PC-3 (cell line): ENCODE results near the gene SAE1. TPM values are rescaled to one million over a fixed set of nuclear protein-coding genes. Genes with fewer than 3 reads are reported as not detected.
A peak's percentile ranks its signal among the peaks of the same experiment; 100 is the strongest.

Source experiments
- ATAC-seq: fragments of 200-7000 bp; cut with Tn5 transposase; 2 replicates; pipeline ENCODE4 v1.9.1; 2020; ENCODE audit warnings: mild to moderate bottlenecking, moderate library complexity
- BruUV-seq: library from RNA; stranded (reverse); fragments of 400-500 nt; replicated peaks from 2 replicates; lab custom pipeline; 2021; lab: Mats Ljungman, UMichigan
- CTCF ChIA-PET: fragments of 300-600 bp; sonication (Branson Sonifier 250); formaldehyde crosslinking; loops from one replicate; lab custom pipeline; 2022; ENCODE audit warnings: antibody characterized with exemption; lab: Charles Lee
- POLR2A ChIA-PET: fragments of 300-600 bp; sonication (Branson Sonifier 250); formaldehyde crosslinking; loops from one replicate; lab custom pipeline; 2022; ENCODE audit warnings: antibody characterized with exemption; ENCODE audit not compliant: unreplicated experiment; lab: Charles Lee
- DNase-seq: peaks from one replicate; pipeline ENCODE4 v3.0.0-alpha.2; 2015
- H2AFZ ChIP-seq: fragments of 300-600 bp; sonication (generic); 2 replicates; pipeline ENCODE4 v1.6.0; 2016; ENCODE audit warnings: antibody characterized with exemption, low read length
- H3F3A ChIP-seq: fragments of 300-600 bp; sonication (generic); one replicate; pipeline ENCODE4 v1.6.0; 2017; ENCODE audit warnings: antibody characterized with exemption, low read length, control low read depth, mild to moderate bottlenecking; ENCODE audit not compliant: unreplicated experiment
- H3K27ac ChIP-seq: fragments of 300-600 bp; sonication (generic); 2 replicates; pipeline ENCODE4 v1.5.1; 2016; ENCODE audit warnings: mild to moderate bottlenecking, low read length
- H3K27me3 ChIP-seq: fragments of 300-600 bp; sonication (generic); 2 replicates; pipeline ENCODE4 v1.6.1; 2016; ENCODE audit warnings: low read length, mixed read lengths
- H3K36me3 ChIP-seq: fragments of 300-600 bp; sonication (generic); 2 replicates; pipeline ENCODE4 v1.6.1; 2016; ENCODE audit warnings: low read depth, mixed run types, low read length, mixed read lengths
- H3K4me1 ChIP-seq: fragments of 300-600 bp; sonication (generic); 2 replicates; pipeline ENCODE4 v1.5.1; 2016; ENCODE audit warnings: low read length; ENCODE audit not compliant: insufficient read depth
- H3K4me2 ChIP-seq: fragments of 300-600 bp; sonication (generic); 2 replicates; pipeline ENCODE4 v1.6.0; 2016; ENCODE audit warnings: low read length
- H3K4me3 ChIP-seq: fragments of 300-600 bp; sonication (generic); 2 replicates; pipeline ENCODE4 v1.5.1; 2016; ENCODE audit warnings: mild to moderate bottlenecking, low read length, mixed read lengths
- H3K79me2 ChIP-seq: fragments of 300-600 bp; sonication (generic); 2 replicates; pipeline ENCODE4 v1.6.1; 2017; ENCODE audit warnings: low read length, mixed read lengths
- H3K9ac ChIP-seq: fragments of 300-600 bp; sonication (generic); 2 replicates; pipeline ENCODE4 v1.6.0; 2016; ENCODE audit warnings: mild to moderate bottlenecking, low read length
- H3K9me2 ChIP-seq: fragments of 300-600 bp; sonication (generic); replicated peaks from 2 replicates; pipeline ENCODE4 v1.6.1; 2016; ENCODE audit warnings: mixed run types, low read length, mixed read lengths
- H3K9me3 ChIP-seq: fragments of 300-600 bp; sonication (generic); 2 replicates; pipeline ENCODE4 v1.6.1; 2016; ENCODE audit warnings: low read length, mixed read lengths
- H4K20me1 ChIP-seq: fragments of 300-600 bp; sonication (generic); 2 replicates; pipeline ENCODE4 v1.6.1; 2016; ENCODE audit warnings: low read length, mixed read lengths
- CTCF ChIP-seq: fragments of 300-600 bp; sonication (generic); conservative IDR thresholded peaks from 2 replicates; pipeline ENCODE4 v1.5.1; 2017; ENCODE audit warnings: antibody characterized with exemption, low read depth, mild to moderate bottlenecking, low read length
- EZH2 ChIP-seq: fragments of 300-600 bp; sonication (generic); IDR thresholded peaks from one replicate; pipeline ENCODE4 v1.6.1; 2017; ENCODE audit warnings: antibody characterized with exemption, mild to moderate bottlenecking, low read length; ENCODE audit not compliant: unreplicated experiment
- EZH2phosphoT487 ChIP-seq: fragments of 300-600 bp; sonication (generic); IDR thresholded peaks from 2 replicates; pipeline ENCODE4 v1.6.1; 2018; ENCODE audit warnings: mild to moderate bottlenecking, antibody characterized with exemption, low read length, borderline replicate concordance
- intact Hi-C: fragments of 100-400 bp; cut with micrococcal nuclease; formaldehyde crosslinking; loops from 2 replicates; pipeline ENCODE4 v1.9.0; 2023
- total RNA-seq: library from RNA; depleted of rRNA; stranded (reverse); fragments of >200 nt; gene quantifications from 2 replicates; pipeline ENCODE4 v1.2.3, GENCODE V29; 2014

SAE1 gene
- total RNA-seq, 1 experiment from 2014 or later = 99.7 TPM

GRCh38 chr19:47094557-47095475 lies 35.8 kb upstream of the SAE1 start:
- no peaks in the 10 kb centered on the region for H3K9me3 ChIP-seq
- H3K9ac ChIP-seq = no peak overlapping the region
- no peaks in the 10 kb centered on the region for H4K20me1 ChIP-seq
- CTCF ChIA-PET = no interaction called here
- H3K36me3 ChIP-seq = peaks cover 16% of the 10 kb centered on the region; the same call in 1 of the 2 replicates
- peaks cover 8% of the 10 kb centered on the region for H3F3A ChIP-seq
- ATAC-seq (no peak), DNase-seq (no peak)
- intact Hi-C loops = no loop called here
- H3K4me2 ChIP-seq = no peak overlapping the region
- no peak overlapping the region for H3K4me3 ChIP-seq
- TF ChIP-seq CTCF (no peak), EZH2 (no peak), EZH2phosphoT487 (no peak)
- no peaks in the 10 kb centered on the region for H3K9me2 ChIP-seq
- H3K27me3 ChIP-seq = no peaks in the 10 kb centered on the region
- H2AFZ ChIP-seq = no peak overlapping the region
- peaks cover 68% of the 10 kb centered on the region for H3K79me2 ChIP-seq
- peak overlapping the region; percentile 83; the same call in 1 of the 2 replicates for H3K27ac ChIP-seq
- H3K4me1 ChIP-seq = peaks cover 28% of the 10 kb centered on the region
- POLR2A ChIA-PET = no interaction called here
- BruUV-seq = no TSS peak

GRCh38 chr19:47095476-47096099 lies 35.0 kb upstream of the SAE1 start:
- peaks cover 8% of the 10 kb centered on the region for H3F3A ChIP-seq
- no peaks in the 10 kb centered on the region for H4K20me1 ChIP-seq
- H3K36me3 ChIP-seq = peaks cover 16% of the 10 kb centered on the region; the same call in 1 of the 2 replicates
- H3K27ac ChIP-seq = peak overlapping the region; percentile 83
- POLR2A ChIA-PET = no interaction called here
- H3K4me2 ChIP-seq = peak overlapping the region; percentile 66
- intact Hi-C loops = no loop called here
- ATAC-seq = no peak
- H3K9me3 ChIP-seq = no peaks in the 10 kb centered on the region
- peak overlapping the region; percentile 9; the same call in 1 of the 2 replicates for H3K4me3 ChIP-seq
- H3K79me2 ChIP-seq = peaks cover 76% of the 10 kb centered on the region
- H2AFZ ChIP-seq = no peak overlapping the region
- DNase-seq = no peak
- TF ChIP-seq EZH2phosphoT487 (no peak), EZH2 (no peak), CTCF (no peak)
- H3K9me2 ChIP-seq = no peaks in the 10 kb centered on the region
- H3K4me1 ChIP-seq = peaks cover 28% of the 10 kb centered on the region
- TSS peak; percentile 53 for BruUV-seq
- peak overlapping the region; percentile 54 for H3K9ac ChIP-seq
- CTCF ChIA-PET = no interaction called here
- no peaks in the 10 kb centered on the region for H3K27me3 ChIP-seq
